ENCODE data around the gene ZNF684. TPM values are rescaled to one million over a fixed set of nuclear protein-coding genes. Genes with fewer than 3 reads are reported as not detected.

Gene ZNF684
- total RNA-seq, 1 experiment from 2014 or later, result 5.3 TPM

- Histone ChIP-seq H3K27me3 (ENCODE audit: insufficient read depth, low read length) (no peaks in the 10 kb centered on the region), H3K79me2 (ENCODE audit: insufficient read depth, low read length) (no peaks in the 10 kb centered on the region), H3K36me3 (ENCODE audit: control insufficient read depth in 1 of 2, insufficient read depth in 2 of 2, low read length in 2 of 2) (no peaks in the 10 kb centered on the region), H3K4me2 (ENCODE audit: low read length) (no peak overlapping the region), H3K9me2 (ENCODE audit: insufficient read depth) (no peaks in the 10 kb centered on the region), H3K4me3 (replicated peaks in 1 of 2; ENCODE audit: low read depth in 1 of 2, low read length in 2 of 2) (no peak overlapping the region), H3K9me3 (ENCODE audit: control insufficient read depth in 1 of 2, insufficient read depth in 1 of 2, low read depth in 1 of 2, low read length in 2 of 2) (no peaks in the 10 kb centered on the region), H3K27ac (ENCODE audit: low read depth, low read length) (no peak overlapping the region), H3K9ac (ENCODE audit: low read length) (no peak overlapping the region), H3K4me1 (ENCODE audit: control insufficient read depth in 1 of 2, insufficient read depth in 2 of 2, low read length in 2 of 2) (peaks cover 0 to 12% of the 10 kb centered on the region in 2 experiments; a peak in 2 of 4 replicates), H4K20me1 (ENCODE audit: insufficient read depth) (no peaks in the 10 kb centered on the region), H2AFZ (ENCODE audit: low read depth, low read length, poor library complexity, severe bottlenecking) (no peak overlapping the region)
- POLR2A ChIA-PET, result no interaction called here
- DNase-seq (ENCODE audit: low read depth, low spot score) (no peak), ATAC-seq (no peak)
- no TSS peak for BruUV-seq (replicated peaks)
- RAD21 ChIA-PET (ENCODE audit: low non-redundant PET in 1 of 2, low total read pairs in 2 of 2, uncharacterized antibody in 2 of 2, unreplicated experiment in 2 of 2), result no interaction called here
- TF ChIP-seq YY1 (IDR thresholded peaks at IDR 0.05; ENCODE audit: extremely low read depth, insufficient replicate concordance, low read depth, low read length), result no peak
- no peak for TF ChIP-seq CBX3 (IDR thresholded peaks at IDR 0.05; ENCODE audit: low read depth)
- no peak for TF ChIP-seq SP1 (IDR thresholded peaks at IDR 0.05; ENCODE audit: low read depth)
- no peak for TF ChIP-seq SIN3A (IDR thresholded peaks at IDR 0.05; ENCODE audit: low read depth)
- no peak for TF ChIP-seq EGR1 (IDR thresholded peaks at IDR 0.05; ENCODE audit: low read depth)
- TF ChIP-seq POLR2A (IDR thresholded peaks at IDR 0.05; ENCODE audit: borderline replicate concordance, extremely low read depth, insufficient read depth, insufficient read length), result no peak
- TF ChIP-seq POLR2AphosphoS5 (IDR thresholded peaks at IDR 0.05; ENCODE audit: low read depth, low read length), result no peak
- no peak for TF ChIP-seq CTCF (IDR thresholded peaks at IDR 0.05 in 2 of 3, conservative IDR thresholded peaks at IDR 0.05 in 1 of 3; ENCODE audit: borderline replicate concordance in 1 of 3, insufficient read depth in 1 of 3, low read depth in 2 of 3, low read length in 2 of 3)
- TF ChIP-seq ELF1 (IDR thresholded peaks at IDR 0.05; ENCODE audit: borderline replicate concordance, low read depth), result no peak
- no peak for TF ChIP-seq REST (IDR thresholded peaks at IDR 0.05; ENCODE audit: low read depth)
- no peak for TF ChIP-seq CEBPB (IDR thresholded peaks at IDR 0.05; ENCODE audit: low read depth)
- intact Hi-C loops (cut with micrococcal nuclease), result no loop called here
- CTCF ChIA-PET, result no interaction called here
Measured at GRCh38 chr1:40582116-40582515, 50.7 kb downstream of the ZNF684 start.

Measured in HCT116 (cell line).